Upper lobe of left lung (tissue), 6 donors: ENCODE data around the gene MARVELD2. TPM values are rescaled to one million over a fixed set of nuclear protein-coding genes. Genes with fewer than 3 reads are reported as not detected.
"Not testable (repeated sequence)": the region's sequence is repeated elsewhere in the genome, so short reads cannot be mapped to it uniquely, and the experiment has no call there.

Source experiments
- ATAC-seq, 2 donors: fragments of 200-7000 bp; cut with Tn5 transposase; one replicate each; pipeline ENCODE4 v1.9.1; 2022; ENCODE audit warnings: mild to moderate bottlenecking in 2 of 2, moderate library complexity in 2 of 2; ENCODE audit not compliant: low FRiP score in 2 of 2
- DNase-seq, 2 donors: peaks; one replicate each; pipeline ENCODE4 v3.0.0-alpha.2; 2019 to 2020
- H3K27ac ChIP-seq, 4 donors: fragments of 200-600 bp; sonication (generic); one replicate each; pipeline ENCODE4 v1.5.1; 2016 to 2019
- H3K27me3 ChIP-seq, 4 donors: fragments of 200-600 bp; sonication (generic); one replicate each; pipeline ENCODE4 v1.5.1; 2017 to 2019
- H3K36me3 ChIP-seq, 4 donors: fragments of 200-600 bp; sonication (generic); one replicate each; pipeline ENCODE4 v1.5.1; 2016 to 2019
- H3K4me1 ChIP-seq, 4 donors: fragments of 200-600 bp; sonication (generic); one replicate each; pipeline ENCODE4 v1.5.1; 2018 to 2019
- H3K4me3 ChIP-seq, 4 donors: fragments of 200-600 bp; sonication (generic); one replicate each; pipeline ENCODE4 v1.5.1; 2017 to 2019; ENCODE audit warnings: mild to moderate bottlenecking in 2 of 4, moderate library complexity in 1 of 4
- H3K9me3 ChIP-seq, 4 donors: fragments of 200-600 bp; sonication (generic); one replicate each; pipeline ENCODE4 v1.5.1; 2018 to 2019
- CTCF ChIP-seq, 6 experiments: fragments of 450-650 bp in 4 of 6; fragments of 200-600 bp in 2 of 6; sonication (generic) in 2 of 6; IDR thresholded peaks; one replicate each; pipeline ENCODE4 v1.5.1; 2016 to 2019; ENCODE audit warnings: antibody characterized with exemption in 6 of 6
- EP300 ChIP-seq, 4 donors: sonication (generic); formaldehyde crosslinking; IDR thresholded peaks; one replicate each; pipeline ENCODE4 v1.5.1; 2017; ENCODE audit warnings: antibody characterized with exemption in 4 of 4, control low read depth in 2 of 4
- POLR2A ChIP-seq, 4 donors: fragments of 450-650 bp; IDR thresholded peaks; one replicate each; pipeline ENCODE4 v1.5.1; 2016 to 2017; ENCODE audit warnings: antibody characterized with exemption in 4 of 4, mild to moderate bottlenecking in 2 of 4
- POLR2AphosphoS5 ChIP-seq, 2 donors: sonication (generic); formaldehyde crosslinking; IDR thresholded peaks; one replicate each; pipeline ENCODE4 v1.5.1; 2017; ENCODE audit warnings: antibody characterized with exemption in 2 of 2
- WGBS, 2 donors: methylation state at CpG; one replicate each; pipeline ENCODE4 v1.1.5; 2017 to 2018; 5-methylcytosine and 5-hydroxymethylcytosine counted together
- total RNA-seq, 6 donors: library from RNA; depleted of rRNA in 4 of 6; stranded (reverse); fragments of >200 nt in 4 of 6; gene quantifications; one replicate each; pipeline versions ENCODE4 v1.1.0 to v1.2.1, GENCODE V29; 2016 to 2021
- donor health status: DM: no; HTN: no; CAD: no; lungs with moderate emphysema.
- donor health status: DM: no; HTN: yes; CAD: no; lungs with severe emphysema.

The MARVELD2 gene
- total RNA-seq, 6 donors from 2014 or later, result 12.5 to 37.2 (median 25.7) TPM

GRCh38 chr5:69431424-69432303, 16.7 kb downstream of the MARVELD2 start:
- ATAC-seq (no peak), DNase-seq (no peak)
- H3K9me3 ChIP-seq, result no peaks in the 10 kb centered on the region
- WGBS, 2 donors, result 87% methylated on average over 11 of the region's 11 CpGs
- no peak for TF ChIP-seq POLR2AphosphoS5 (IDR thresholded peaks at IDR 0.05)
- no peak for TF ChIP-seq EP300 (IDR thresholded peaks at IDR 0.05)
- TF ChIP-seq CTCF (IDR thresholded peaks at IDR 0.05), result no peak
- no peak for TF ChIP-seq POLR2A (IDR thresholded peaks at IDR 0.05)
- no peak overlapping the region for H3K4me3 ChIP-seq
- H3K4me1 ChIP-seq, result peaks cover 0 to 7% (median 0%) of the 10 kb centered on the region in 4 donors
- H3K27ac ChIP-seq, result no peak overlapping the region
- H3K36me3 ChIP-seq, result peaks cover 8 to 39% (median 13%) of the 10 kb centered on the region in 4 donors
- H3K27me3 ChIP-seq, result no peaks in the 10 kb centered on the region

GRCh38 chr5:69432412-69433206, 17.7 kb downstream of the MARVELD2 start:
- Histone ChIP-seq H3K4me1 (peaks cover 0 to 7% (median 0%) of the 10 kb centered on the region in 4 donors), H3K27me3 (no peaks in the 10 kb centered on the region), H3K9me3 (no peaks in the 10 kb centered on the region), H3K27ac (no peak overlapping the region), H3K4me3 (no peak overlapping the region), H3K36me3 (peaks cover 8 to 40% (median 14%) of the 10 kb centered on the region in 4 donors)
- TF ChIP-seq POLR2A (IDR thresholded peaks at IDR 0.05) (no peak), CTCF (IDR thresholded peaks at IDR 0.05) (no peak), POLR2AphosphoS5 (IDR thresholded peaks at IDR 0.05) (no peak), EP300 (IDR thresholded peaks at IDR 0.05) (no peak)
- no peak for DNase-seq
- 84 to 87% methylated on average over 8 of the region's 8 CpGs for WGBS, 2 donors
- ATAC-seq, result no peak

GRCh38 chr5:69435276-69435884, 20.5 kb downstream of the MARVELD2 start:
- H3K36me3 ChIP-seq, result peaks cover 8 to 41% (median 14%) of the 10 kb centered on the region in 4 donors
- WGBS, 2 donors, result 93 to 95% methylated on average over 5 of the region's 5 CpGs
- H3K4me3 ChIP-seq, H3K4me1 ChIP-seq, DNase-seq, H3K9me3 ChIP-seq, H3K27ac ChIP-seq, H3K27me3 ChIP-seq, ATAC-seq: not testable (repeated sequence)

- H3K9me3 ChIP-seq, result no peaks in the 10 kb centered on the region
- ATAC-seq (peak in 1 of 2 donors; percentile 77), DNase-seq (peak in 1 of 2 donors; percentile 34)
- no peaks in the 10 kb centered on the region for H3K27me3 ChIP-seq
- peaks cover 0 to 14% (median 7%) of the 10 kb centered on the region in 4 donors for H3K36me3 ChIP-seq
- 79 to 84% methylated on average over 7 of the region's 7 CpGs for WGBS, 2 donors
- H3K4me1 ChIP-seq, result peaks cover 0 to 3% (median 0%) of the 10 kb centered on the region in 4 donors
- H3K4me3 ChIP-seq, result no peak overlapping the region
- peak overlapping the region; percentile 18 to 68 (median 46) for H3K27ac ChIP-seq
- TF ChIP-seq EP300 (IDR thresholded peaks at IDR 0.05) (no peak), CTCF (IDR thresholded peaks at IDR 0.05) (no peak), POLR2AphosphoS5 (IDR thresholded peaks at IDR 0.05) (no peak), POLR2A (IDR thresholded peaks at IDR 0.05) (no peak)
Observed at GRCh38 chr5:69444127-69444754, 29.3 kb downstream of the MARVELD2 start.
